ENCODE results near the gene PRKAR2A. TPM values are rescaled to one million over a fixed set of nuclear protein-coding genes. Genes with fewer than 3 reads are reported as not detected.
"Not testable (repeated sequence)": the region's sequence is repeated elsewhere in the genome, so short reads cannot be mapped to it uniquely, and the experiment has no call there.

PRKAR2A gene
- total and polyA plus RNA-seq, 9 of the 15 experiments (the other 6 are each of a cell fraction or from before 2014, with no cell fraction given) = 15.9 to 84.5 (median 37.6) TPM

DNA sequence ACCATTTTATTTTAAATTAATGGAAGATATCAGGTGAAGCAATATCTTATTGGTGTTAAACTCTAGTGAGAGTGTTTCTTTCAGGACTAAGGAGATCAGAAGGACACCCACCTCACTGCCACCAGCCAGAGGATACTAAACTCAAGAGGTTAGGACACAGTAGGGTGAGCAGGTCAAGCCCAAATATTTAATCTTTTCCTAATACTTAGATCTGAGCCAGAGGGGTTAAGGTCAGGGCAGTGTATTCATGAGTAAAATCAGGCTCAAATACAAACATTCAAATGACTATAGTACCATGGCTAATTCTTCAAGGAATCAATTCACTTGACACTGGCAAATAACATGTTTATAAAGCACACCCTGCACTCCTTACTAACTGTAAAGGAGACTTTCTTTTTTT lies 65.6 kb downstream of the PRKAR2A start:
- DNase-seq (ENCODE audit: extremely low read depth in 1 of 4, low spot score in 3 of 4) (no peak), ATAC-seq (no peak), FAIRE-seq (no peak)
- Histone ChIP-seq H3K9ac (ENCODE audit: insufficient read depth in 1 of 2, low read depth in 2 of 2, low read length in 2 of 2) (no peak overlapping the region), H3K27me3 (ENCODE audit: control insufficient read depth in 2 of 2, insufficient read depth in 2 of 2, low read length in 2 of 2) (no peaks in the 10 kb centered on the region), H2AFZ (ENCODE audit: low read depth, low read length) (no peak overlapping the region), H4K20me1 (replicated peaks; ENCODE audit: control insufficient read depth, insufficient read depth, low read length) (no peaks in the 10 kb centered on the region), H3K79me2 (ENCODE audit: control insufficient read depth, insufficient read depth, low read length) (no peaks in the 10 kb centered on the region), H3K4me2 (ENCODE audit: insufficient read depth, low read length) (no peak overlapping the region), H3K36me3 (ENCODE audit: control insufficient read depth, insufficient read depth, low read length) (peaks cover 31% of the 10 kb centered on the region; the same call in 1 of the 3 replicates), H3K9me1 (ENCODE audit: control insufficient read depth, insufficient read depth, low read length) (no peaks in the 10 kb centered on the region), H3K27ac (ENCODE audit: extremely low read depth, low read depth, low read length) (no peak overlapping the region), H3K4me1 (replicated peaks in 1 of 2; ENCODE audit: control insufficient read depth in 2 of 2, insufficient read depth in 2 of 2, low read length in 2 of 2) (peaks cover 0 to 7% of the 10 kb centered on the region in 2 experiments; a peak in 3 of 5 replicates), H3K4me3 (no peak overlapping the region), H3K9me3 (replicated peaks; ENCODE audit: control insufficient read depth, insufficient read depth, low read depth, low read length) (no peaks in the 10 kb centered on the region)
- no peak for TF ChIP-seq CREBBP (IDR thresholded peaks at IDR 0.05; ENCODE audit: low read depth, low read length)
- no peak for TF ChIP-seq TCF7L2 (IDR thresholded peaks at IDR 0.05; ENCODE audit: low read depth, low read length)
- TF ChIP-seq, protein P1, sequence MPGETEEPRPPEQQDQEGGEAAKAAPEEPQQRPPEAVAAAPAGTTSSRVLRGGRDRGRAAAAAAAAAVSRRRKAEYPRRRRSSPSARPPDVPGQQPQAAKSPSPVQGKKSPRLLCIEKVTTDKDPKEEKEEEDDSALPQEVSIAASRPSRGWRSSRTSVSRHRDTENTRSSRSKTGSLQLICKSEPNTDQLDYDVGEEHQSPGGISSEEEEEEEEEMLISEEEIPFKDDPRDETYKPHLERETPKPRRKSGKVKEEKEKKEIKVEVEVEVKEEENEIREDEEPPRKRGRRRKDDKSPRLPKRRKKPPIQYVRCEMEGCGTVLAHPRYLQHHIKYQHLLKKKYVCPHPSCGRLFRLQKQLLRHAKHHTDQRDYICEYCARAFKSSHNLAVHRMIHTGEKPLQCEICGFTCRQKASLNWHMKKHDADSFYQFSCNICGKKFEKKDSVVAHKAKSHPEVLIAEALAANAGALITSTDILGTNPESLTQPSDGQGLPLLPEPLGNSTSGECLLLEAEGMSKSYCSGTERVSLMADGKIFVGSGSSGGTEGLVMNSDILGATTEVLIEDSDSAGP (CRISPR knock-in tag; IDR thresholded peaks at IDR 0.05) = no peak
- TF ChIP-seq GTF2E2 (tag; IDR thresholded peaks at IDR 0.05) = no peak
- no peak for TF ChIP-seq LEF1 (IDR thresholded peaks at IDR 0.05)
- no peak for TF ChIP-seq ZNF584 (CRISPR knock-in tag; IDR thresholded peaks at IDR 0.05; ENCODE audit: low read depth)
- TF ChIP-seq, protein P2, sequence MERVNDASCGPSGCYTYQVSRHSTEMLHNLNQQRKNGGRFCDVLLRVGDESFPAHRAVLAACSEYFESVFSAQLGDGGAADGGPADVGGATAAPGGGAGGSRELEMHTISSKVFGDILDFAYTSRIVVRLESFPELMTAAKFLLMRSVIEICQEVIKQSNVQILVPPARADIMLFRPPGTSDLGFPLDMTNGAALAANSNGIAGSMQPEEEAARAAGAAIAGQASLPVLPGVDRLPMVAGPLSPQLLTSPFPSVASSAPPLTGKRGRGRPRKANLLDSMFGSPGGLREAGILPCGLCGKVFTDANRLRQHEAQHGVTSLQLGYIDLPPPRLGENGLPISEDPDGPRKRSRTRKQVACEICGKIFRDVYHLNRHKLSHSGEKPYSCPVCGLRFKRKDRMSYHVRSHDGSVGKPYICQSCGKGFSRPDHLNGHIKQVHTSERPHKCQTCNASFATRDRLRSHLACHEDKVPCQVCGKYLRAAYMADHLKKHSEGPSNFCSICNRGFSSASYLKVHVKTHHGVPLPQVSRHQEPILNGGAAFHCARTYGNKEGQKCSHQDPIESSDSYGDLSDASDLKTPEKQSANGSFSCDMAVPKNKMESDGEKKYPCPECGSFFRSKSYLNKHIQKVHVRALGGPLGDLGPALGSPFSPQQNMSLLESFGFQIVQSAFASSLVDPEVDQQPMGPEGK (CRISPR knock-in tag; IDR thresholded peaks at IDR 0.05; ENCODE audit: borderline replicate concordance) = no peak
- CTCF ChIA-PET (ENCODE audit: low intra/inter-chr PET ratio) = no interaction called here
- BruUV-seq (replicated peaks) = no TSS peak
- in situ Hi-C loops (cut with MboI) = no loop called here
- intact Hi-C loops (cut with micrococcal nuclease) = no loop called here
- POLR2A ChIA-PET = interaction anchor here (0.8 to 1.0 kb wide), 2 partner anchors 240 to 253 kb away, joined by 3 read pairs; no protein-coding TSS in a partner anchor

DNA sequence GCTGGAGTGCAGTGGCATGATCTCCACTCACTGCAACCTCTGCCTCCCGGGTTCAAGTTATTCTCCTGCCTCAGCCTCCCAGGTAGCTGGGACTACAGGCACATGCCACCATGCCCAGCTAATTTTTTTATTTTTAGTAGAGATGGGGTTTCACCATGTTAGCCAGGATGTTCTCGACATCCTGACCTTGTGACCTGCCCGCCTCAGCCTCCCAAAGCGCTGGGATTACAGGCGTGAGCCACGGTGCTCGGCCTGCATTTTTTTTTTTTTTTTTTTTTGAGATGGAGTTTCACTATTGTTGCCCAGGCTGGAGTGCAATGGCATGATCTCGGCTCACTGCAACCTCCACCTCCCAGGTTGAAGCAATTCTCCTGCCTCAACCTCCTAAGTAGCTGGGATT lies 69.1 kb downstream of the PRKAR2A start:
- FAIRE-seq; DNase-seq (ENCODE audit: extremely low read depth in 1 of 4, low spot score in 3 of 4); CTCF ChIA-PET (ENCODE audit: low intra/inter-chr PET ratio); H3K4me2 ChIP-seq (ENCODE audit: insufficient read depth, low read length); H3K9me1 ChIP-seq (ENCODE audit: control insufficient read depth, insufficient read depth, low read length); H3K27ac ChIP-seq (ENCODE audit: extremely low read depth, low read depth, low read length); H3K27me3 ChIP-seq (ENCODE audit: control insufficient read depth in 2 of 2, insufficient read depth in 2 of 2, low read length in 2 of 2); BruUV-seq (replicated peaks); in situ Hi-C loops (cut with MboI); H2AFZ ChIP-seq (ENCODE audit: low read depth, low read length); H3K9ac ChIP-seq (ENCODE audit: insufficient read depth in 1 of 2, low read depth in 2 of 2, low read length in 2 of 2); intact Hi-C loops (cut with micrococcal nuclease); H3K4me1 ChIP-seq (replicated peaks in 1 of 2; ENCODE audit: control insufficient read depth in 2 of 2, insufficient read depth in 2 of 2, low read length in 2 of 2); H4K20me1 ChIP-seq (replicated peaks; ENCODE audit: control insufficient read depth, insufficient read depth, low read length); H3K4me3 ChIP-seq; ATAC-seq; POLR2A ChIA-PET; H3K9me3 ChIP-seq (replicated peaks; ENCODE audit: control insufficient read depth, insufficient read depth, low read depth, low read length); H3K79me2 ChIP-seq (ENCODE audit: control insufficient read depth, insufficient read depth, low read length): not testable (repeated sequence)
- H3K36me3 ChIP-seq (ENCODE audit: control insufficient read depth, insufficient read depth, low read length) = peaks cover 21% of the 10 kb centered on the region; the same call in 1 of the 3 replicates
- WGBS (ENCODE audit: insufficient coverage, low coverage, missing lambda C conversion rate) = 89% methylated on average over 3 of the region's 8 CpGs

Measured in K562 (cell line).